Measurements from ENCODE around the gene GTPBP4. TPM values are rescaled to one million over a fixed set of nuclear protein-coding genes. Genes with fewer than 3 reads are reported as not detected.

GTPBP4 gene
- total RNA-seq, 1 donor from 2014 or later = 45.0 TPM

GRCh38 chr10:980468-981093, 7.7 kb upstream of the GTPBP4 start:
- no peak for TF ChIP-seq CTCF (IDR thresholded peaks at IDR 0.05; ENCODE audit: insufficient read depth, low read length, severe bottlenecking)
- FAIRE-seq = no peak
- H3K27me3 ChIP-seq (ENCODE audit: control insufficient read depth, insufficient read depth, low read length) = no peaks in the 10 kb centered on the region
- H3K4me3 ChIP-seq (ENCODE audit: low read depth, low read length) = no peak overlapping the region
- no peaks in the 10 kb centered on the region for H3K36me3 ChIP-seq (ENCODE audit: control insufficient read depth, insufficient read depth, low read length)
- DNase-seq (ENCODE audit: low read depth) = no peak

GRCh38 chr10:983401-983800, 4.8 kb upstream of the GTPBP4 start:
- Histone ChIP-seq H3K27me3 (ENCODE audit: control insufficient read depth, insufficient read depth, low read length) (no peaks in the 10 kb centered on the region), H3K4me3 (ENCODE audit: low read depth, low read length) (no peak overlapping the region), H3K36me3 (ENCODE audit: control insufficient read depth, insufficient read depth, low read length) (no peaks in the 10 kb centered on the region)
- TF ChIP-seq CTCF (IDR thresholded peaks at IDR 0.05; ENCODE audit: insufficient read depth, low read length, severe bottlenecking) = no peak
- DNase-seq (ENCODE audit: low read depth) = no peak
- FAIRE-seq = no peak

- H3K36me3 ChIP-seq (ENCODE audit: control insufficient read depth, insufficient read depth, low read length) = no peaks in the 10 kb centered on the region
- peak; percentile 22 for DNase-seq (ENCODE audit: low read depth)
- H3K4me3 ChIP-seq (ENCODE audit: low read depth, low read length) = no peak overlapping the region
- no peak for FAIRE-seq
- TF ChIP-seq CTCF (IDR thresholded peaks at IDR 0.05; ENCODE audit: insufficient read depth, low read length, severe bottlenecking) = no peak
- no peaks in the 10 kb centered on the region for H3K27me3 ChIP-seq (ENCODE audit: control insufficient read depth, insufficient read depth, low read length)
Measured at GRCh38 chr10:983971-984655, 4.1 kb upstream of the GTPBP4 start.

GRCh38 chr10:985361-985760, 2.9 kb upstream of the GTPBP4 start:
- Histone ChIP-seq H3K4me3 (ENCODE audit: low read depth, low read length) (no peak overlapping the region), H3K36me3 (ENCODE audit: control insufficient read depth, insufficient read depth, low read length) (peaks cover 1% of the 10 kb centered on the region), H3K27me3 (ENCODE audit: control insufficient read depth, insufficient read depth, low read length) (no peaks in the 10 kb centered on the region)
- FAIRE-seq (no peak), DNase-seq (ENCODE audit: low read depth) (no peak)
- no peak for TF ChIP-seq CTCF (IDR thresholded peaks at IDR 0.05; ENCODE audit: insufficient read depth, low read length, severe bottlenecking)

- FAIRE-seq (no peak), DNase-seq (ENCODE audit: low read depth) (peak; percentile 91)
- Histone ChIP-seq H3K27me3 (ENCODE audit: control insufficient read depth, insufficient read depth, low read length) (no peaks in the 10 kb centered on the region), H3K4me3 (ENCODE audit: low read depth, low read length) (no peak overlapping the region), H3K36me3 (ENCODE audit: control insufficient read depth, insufficient read depth, low read length) (peaks cover 6% of the 10 kb centered on the region)
- TF ChIP-seq CTCF (IDR thresholded peaks at IDR 0.05; ENCODE audit: insufficient read depth, low read length, severe bottlenecking) = no peak
Measured at GRCh38 chr10:986137-986825, 2.0 kb upstream of the GTPBP4 start.
